Jurkat, Clone E6-1 (cell line): ENCODE measurements around the gene COLQ. TPM values are rescaled to one million over a fixed set of nuclear protein-coding genes. Genes with fewer than 3 reads are reported as not detected.
"Not testable (repeated sequence)": the region's sequence is repeated elsewhere in the genome, so short reads cannot be mapped to it uniquely, and the experiment has no call there.

Experiments
- DNase-seq: peaks from one replicate; pipeline ENCODE4 v3.0.0-alpha.2; 2011; ENCODE audit warnings: low read depth, low spot score
- H3K4me3 ChIP-seq: 2 replicates; pipeline ENCODE4 v1.5.1; 2011; ENCODE audit warnings: mild to moderate bottlenecking, low read length, control low read depth, moderate library complexity
- polyA plus RNA-seq: library from polyadenylated mRNA; unstranded; fragments of >200 nt; gene quantifications from one replicate; pipeline ENCODE4 v1.2.1, GENCODE V29; 2012; ENCODE audit warnings: missing spikeins; ENCODE audit not compliant: insufficient read length, insufficient read depth

The COLQ gene
- 3.3 TPM for polyA plus RNA-seq

- no peak within 1 kb of the TSS for H3K4me3 ChIP-seq
- no peak for DNase-seq
These were observed at the start of gene COLQ for GRCh38 chr3:15521573-15521965. Gene COLQ, minus strand, starts transcription at chr3:15521706. Its CDS starts 81 bp downstream, at chr3:15521625.

- no peak overlapping the region for H3K4me3 ChIP-seq
- no peak for DNase-seq
These were observed 41.7 kb upstream of the COLQ start for GRCh38 chr3:15563190-15563589.

- H3K4me3 ChIP-seq = no peak overlapping the region
- DNase-seq = no peak
These were observed 41.1 kb upstream of the COLQ start for GRCh38 chr3:15562560-15562959.

GRCh38 chr3:15558581-15558980 is 37.1 kb upstream of the COLQ start:
- H3K4me3 ChIP-seq = no peak overlapping the region
- no peak for DNase-seq

GRCh38 chr3:15557511-15557946 is 36.0 kb upstream of the COLQ start:
- H3K4me3 ChIP-seq = no peak overlapping the region
- DNase-seq = peak; percentile 38

GRCh38 chr3:15556512-15556911 is 35.0 kb upstream of the COLQ start:
- DNase-seq = no peak
- H3K4me3 ChIP-seq = no peak overlapping the region

- H3K4me3 ChIP-seq = no peak overlapping the region
- DNase-seq = no peak
These were observed 32.2 kb upstream of the COLQ start for GRCh38 chr3:15553749-15554148.

- DNase-seq = no peak
- H3K4me3 ChIP-seq = no peak overlapping the region
These were observed 30.4 kb upstream of the COLQ start for GRCh38 chr3:15551902-15552301.

GRCh38 chr3:15549846-15550245 is 28.3 kb upstream of the COLQ start:
- no peak for DNase-seq
- no peak overlapping the region for H3K4me3 ChIP-seq

GRCh38 chr3:15542614-15543013 is 21.1 kb upstream of the COLQ start:
- H3K4me3 ChIP-seq = no peak overlapping the region
- no peak for DNase-seq

GRCh38 chr3:15541371-15541770 is 19.9 kb upstream of the COLQ start:
- no peak overlapping the region for H3K4me3 ChIP-seq
- DNase-seq = no peak

GRCh38 chr3:15539066-15539465 is 17.6 kb upstream of the COLQ start:
- no peak for DNase-seq
- H3K4me3 ChIP-seq = no peak overlapping the region

- no peak overlapping the region for H3K4me3 ChIP-seq
- DNase-seq = no peak
These were observed 16.8 kb upstream of the COLQ start for GRCh38 chr3:15538345-15538744.

- no peak overlapping the region for H3K4me3 ChIP-seq
- no peak for DNase-seq
These were observed 15.3 kb upstream of the COLQ start for GRCh38 chr3:15536856-15537255.

GRCh38 chr3:15535732-15536131 is 14.2 kb upstream of the COLQ start:
- DNase-seq = no peak
- no peak overlapping the region for H3K4me3 ChIP-seq

- not testable (repeated sequence) for DNase-seq, H3K4me3 ChIP-seq
These were observed 11.1 kb upstream of the COLQ start for GRCh38 chr3:15532614-15533013.

GRCh38 chr3:15531346-15531745 is 9.8 kb upstream of the COLQ start:
- no peak for DNase-seq
- no peak overlapping the region for H3K4me3 ChIP-seq

- H3K4me3 ChIP-seq = no peak overlapping the region
- no peak for DNase-seq
These were observed 7.5 kb upstream of the COLQ start for GRCh38 chr3:15528854-15529537.

- no peak for DNase-seq
- H3K4me3 ChIP-seq = no peak overlapping the region
These were observed 5.5 kb upstream of the COLQ start for GRCh38 chr3:15527031-15527459.

- no peak for DNase-seq
- H3K4me3 ChIP-seq = no peak overlapping the region
These were observed 4.3 kb upstream of the COLQ start for GRCh38 chr3:15525790-15526189.

GRCh38 chr3:15523660-15524417 is 2.3 kb upstream of the COLQ start:
- DNase-seq = no peak
- no peak overlapping the region for H3K4me3 ChIP-seq
